Activated naive CD4-positive, alpha-beta T cell treated with anti-CD3 and anti-CD28 coated beads, Interleukin-2, amount 10 ng/mL, durations not matched to agents 7 days and 5 days (primary cell): ENCODE results near the gene LRWD1.
"Not testable (repeated sequence)": the region's sequence is repeated elsewhere in the genome, so short reads cannot be mapped to it uniquely, and the experiment has no call there.

Experiments used
- CTCF ChIA-PET: fragments of 350-600 bp; sonication (Branson Sonifier 250); formaldehyde crosslinking; loops from one replicate; lab custom pipeline; 2021; ENCODE audit warnings: antibody characterized with exemption; lab: Charles Lee
- DNase-seq: peaks from one replicate; pipeline ENCODE4 v3.0.0-alpha.2; 2020
- H3K27ac Mint-ChIP-seq: one replicate; pipeline ENCODE4 v1.8.0; 2021; ENCODE audit warnings: mild to moderate bottlenecking, moderate library complexity, mixed read lengths
- H3K27me3 Mint-ChIP-seq: one replicate; pipeline ENCODE4 v1.8.0; 2021; ENCODE audit warnings: mild to moderate bottlenecking, mixed read lengths
- H3K36me3 Mint-ChIP-seq: one replicate; pipeline ENCODE4 v1.8.0; 2021; ENCODE audit warnings: mixed read lengths
- H3K4me1 Mint-ChIP-seq: one replicate; pipeline ENCODE4 v1.8.0; 2021; ENCODE audit warnings: mixed read lengths
- H3K4me3 Mint-ChIP-seq: one replicate; pipeline ENCODE4 v1.8.0; 2021; ENCODE audit warnings: mild to moderate bottlenecking, moderate library complexity, mixed read lengths
- H3K9me3 Mint-ChIP-seq: one replicate; pipeline ENCODE4 v1.8.0; 2021; ENCODE audit warnings: mixed read lengths

LRWD1 gene

GRCh38 chr7:102450242-102450641 is 14.5 kb upstream of the LRWD1 start:
- Mint-ChIP-seq H3K27ac (no peak overlapping the region), H3K9me3 (no peaks in the 10 kb centered on the region), H3K27me3 (no peaks in the 10 kb centered on the region), H3K4me1 (no peaks in the 10 kb centered on the region), H3K36me3 (peaks cover 13% of the 10 kb centered on the region), H3K4me3 (no peak overlapping the region)
- peak; percentile 61 for DNase-seq
- CTCF ChIA-PET, result interaction anchor here (0.7 to 3.5 kb wide), 10 partner anchors 10 to 53 kb away, joined by 3 to 23 read pairs (median 6); no protein-coding TSS in a partner anchor

GRCh38 chr7:102451371-102452054 is 13.3 kb upstream of the LRWD1 start:
- no peak for DNase-seq
- Mint-ChIP-seq H3K27me3 (no peaks in the 10 kb centered on the region), H3K36me3 (peaks cover 11% of the 10 kb centered on the region), H3K4me1 (no peaks in the 10 kb centered on the region), H3K27ac (no peak overlapping the region), H3K4me3 (no peak overlapping the region), H3K9me3 (no peaks in the 10 kb centered on the region)
- CTCF ChIA-PET, result interaction anchor here (0.6 to 3.5 kb wide), 6 partner anchors 11 to 188 kb away, joined by 3 to 23 read pairs (median 4); no protein-coding TSS in a partner anchor

GRCh38 chr7:102452451-102452850 is 12.3 kb upstream of the LRWD1 start:
- Mint-ChIP-seq H3K9me3 (no peaks in the 10 kb centered on the region), H3K36me3 (peaks cover 12% of the 10 kb centered on the region), H3K27me3 (no peaks in the 10 kb centered on the region), H3K4me3 (no peak overlapping the region), H3K27ac (no peak overlapping the region), H3K4me1 (no peaks in the 10 kb centered on the region)
- CTCF ChIA-PET, result interaction anchor here (0.6 to 3.5 kb wide), 4 partner anchors 14 to 48 kb away, joined by 3 to 23 read pairs (median 4); no protein-coding TSS in a partner anchor
- DNase-seq, result no peak

- no peak overlapping the region for H3K4me3 Mint-ChIP-seq
- no peak for DNase-seq
- no peaks in the 10 kb centered on the region for H3K27me3 Mint-ChIP-seq
- peaks cover 14% of the 10 kb centered on the region for H3K36me3 Mint-ChIP-seq
- no peaks in the 10 kb centered on the region for H3K9me3 Mint-ChIP-seq
- no peaks in the 10 kb centered on the region for H3K4me1 Mint-ChIP-seq
- no peak overlapping the region for H3K27ac Mint-ChIP-seq
- CTCF ChIA-PET, result interaction anchor here (1.7 kb wide), 1 partner anchor 49 kb away, joined by 5 read pairs; no protein-coding TSS in a partner anchor
These were observed 11.5 kb upstream of the LRWD1 start for GRCh38 chr7:102453319-102453718.

GRCh38 chr7:102454468-102454867 is 10.3 kb upstream of the LRWD1 start:
- no peak overlapping the region for H3K4me3 Mint-ChIP-seq
- CTCF ChIA-PET, result no interaction called here
- H3K27me3 Mint-ChIP-seq, result no peaks in the 10 kb centered on the region
- H3K27ac Mint-ChIP-seq, result no peak overlapping the region
- H3K36me3 Mint-ChIP-seq, result peaks cover 13% of the 10 kb centered on the region
- H3K9me3 Mint-ChIP-seq, result no peaks in the 10 kb centered on the region
- DNase-seq, result no peak
- H3K4me1 Mint-ChIP-seq, result no peaks in the 10 kb centered on the region

GRCh38 chr7:102454932-102455331 is 9.9 kb upstream of the LRWD1 start:
- DNase-seq, CTCF ChIA-PET, H3K27me3 Mint-ChIP-seq, H3K4me1 Mint-ChIP-seq, H3K4me3 Mint-ChIP-seq, H3K9me3 Mint-ChIP-seq: not testable (repeated sequence)
- H3K27ac Mint-ChIP-seq, result peak overlapping the region; percentile 69
- H3K36me3 Mint-ChIP-seq, result peaks cover 13% of the 10 kb centered on the region

- Mint-ChIP-seq H3K27ac (no peak overlapping the region), H3K36me3 (peaks cover 12% of the 10 kb centered on the region), H3K4me1 (peaks cover under 1% of the 10 kb centered on the region), H3K9me3 (no peaks in the 10 kb centered on the region), H3K27me3 (no peaks in the 10 kb centered on the region), H3K4me3 (no peak overlapping the region)
- no peak for DNase-seq
- CTCF ChIA-PET, result interaction anchor here (1.6 kb wide), 1 partner anchor 43 kb away, joined by 6 read pairs; no protein-coding TSS in a partner anchor
These were observed 9.2 kb upstream of the LRWD1 start for GRCh38 chr7:102455596-102455995.

GRCh38 chr7:102456327-102456726 is 8.5 kb upstream of the LRWD1 start:
- DNase-seq, result no peak
- H3K4me1 Mint-ChIP-seq, result peaks cover 3% of the 10 kb centered on the region
- H3K27ac Mint-ChIP-seq, result no peak overlapping the region
- no peak overlapping the region for H3K4me3 Mint-ChIP-seq
- no peaks in the 10 kb centered on the region for H3K9me3 Mint-ChIP-seq
- peaks cover 12% of the 10 kb centered on the region for H3K36me3 Mint-ChIP-seq
- CTCF ChIA-PET, result interaction anchor here (1.6 kb wide), 1 partner anchor 44 kb away, joined by 6 read pairs; no protein-coding TSS in a partner anchor
- no peaks in the 10 kb centered on the region for H3K27me3 Mint-ChIP-seq

GRCh38 chr7:102457352-102457924 is 7.3 kb upstream of the LRWD1 start:
- Mint-ChIP-seq H3K36me3 (peaks cover 14% of the 10 kb centered on the region), H3K27me3 (no peaks in the 10 kb centered on the region), H3K4me3 (no peak overlapping the region), H3K27ac (no peak overlapping the region), H3K4me1 (peaks cover 6% of the 10 kb centered on the region), H3K9me3 (no peaks in the 10 kb centered on the region)
- CTCF ChIA-PET, result no interaction called here
- DNase-seq, result no peak

GRCh38 chr7:102459221-102459844 is 5.5 kb upstream of the LRWD1 start:
- Mint-ChIP-seq H3K4me3 (no peak overlapping the region), H3K9me3 (no peaks in the 10 kb centered on the region), H3K4me1 (peaks cover 21% of the 10 kb centered on the region), H3K36me3 (peaks cover 16% of the 10 kb centered on the region), H3K27me3 (no peaks in the 10 kb centered on the region), H3K27ac (no peak overlapping the region)
- CTCF ChIA-PET, result no interaction called here
- no peak for DNase-seq

GRCh38 chr7:102460467-102460866 is 4.3 kb upstream of the LRWD1 start:
- no peak overlapping the region for H3K4me3 Mint-ChIP-seq
- peaks cover 15% of the 10 kb centered on the region for H3K36me3 Mint-ChIP-seq
- peaks cover 22% of the 10 kb centered on the region for H3K4me1 Mint-ChIP-seq
- no peak overlapping the region for H3K27ac Mint-ChIP-seq
- no peaks in the 10 kb centered on the region for H3K27me3 Mint-ChIP-seq
- CTCF ChIA-PET, result interaction anchor here (1.0 kb wide), 1 partner anchor 10 kb away, joined by 4 read pairs; no protein-coding TSS in a partner anchor
- no peaks in the 10 kb centered on the region for H3K9me3 Mint-ChIP-seq
- DNase-seq, result no peak

GRCh38 chr7:102463841-102464576 is 775 bp upstream of the LRWD1 start:
- no peaks in the 10 kb centered on the region for H3K27me3 Mint-ChIP-seq
- H3K36me3 Mint-ChIP-seq, result peaks cover 9% of the 10 kb centered on the region
- H3K27ac Mint-ChIP-seq, result peak overlapping the region; percentile 47
- H3K4me3 Mint-ChIP-seq, result peak overlapping the region; percentile 95
- CTCF ChIA-PET, result interaction anchor here (1.0 kb wide), 1 partner anchor 60 kb away, joined by 4 read pairs; no protein-coding TSS in a partner anchor
- H3K4me1 Mint-ChIP-seq, result peaks cover 35% of the 10 kb centered on the region
- peak; percentile 31 for DNase-seq
- H3K9me3 Mint-ChIP-seq, result no peaks in the 10 kb centered on the region

- H3K27ac Mint-ChIP-seq, result peak overlapping the region; percentile 33
- peak overlapping the region; percentile 95 for H3K4me3 Mint-ChIP-seq
- CTCF ChIA-PET, result interaction anchor here (1.4 to 4.0 kb wide), 6 partner anchors 14 to 61 kb away, joined by 4 to 28 read pairs (median 10); no protein-coding TSS in a partner anchor
- H3K9me3 Mint-ChIP-seq, result no peaks in the 10 kb centered on the region
- no peak for DNase-seq
- H3K27me3 Mint-ChIP-seq, result no peaks in the 10 kb centered on the region
- H3K4me1 Mint-ChIP-seq, result peaks cover 32% of the 10 kb centered on the region
- H3K36me3 Mint-ChIP-seq, result peaks cover 6% of the 10 kb centered on the region
These were observed 1.3 kb downstream of the LRWD1 start for GRCh38 chr7:102466097-102466496.
